IMR-90 (cell line): ENCODE results near the gene TBX3. TPM values are rescaled to one million over a fixed set of nuclear protein-coding genes. Genes with fewer than 3 reads are reported as not detected.

Experiments used
- ATAC-seq: fragments of 200-7000 bp; cut with Tn5 transposase; 2 replicates; pipeline ENCODE4 v1.9.1; 2020; ENCODE audit warnings: low read depth, mild to moderate bottlenecking, moderate library complexity
- BruUV-seq: library from RNA; stranded (reverse); fragments of 400-500 nt; replicated peaks from 2 replicates; lab custom pipeline; 2021; lab: Mats Ljungman, UMichigan
- CTCF ChIA-PET: fragments of 300-600 bp; formaldehyde crosslinking; extraction: SDS; loops from one replicate; lab custom pipeline; 2021; ENCODE audit warnings: antibody characterized with exemption; lab: Yijun Ruan, JAX
- POLR2A ChIA-PET: fragments of 300-600 bp; sonication (Branson Sonifier 250); formaldehyde crosslinking; loops from one replicate; lab custom pipeline; 2022; ENCODE audit warnings: antibody characterized with exemption; ENCODE audit not compliant: unreplicated experiment; lab: Charles Lee
- DNase-seq: peaks from one replicate; pipeline ENCODE4 v3.0.0; 2013
- H2AFZ ChIP-seq: replicated peaks from 2 replicates; pipeline ENCODE3; 2013; ENCODE audit warnings: low read length, mild to moderate bottlenecking; ENCODE audit not compliant: poor library complexity
- H2AK5ac ChIP-seq: 2 replicates; pipeline ENCODE4 v1.6.1; 2013; ENCODE audit warnings: low read depth, low read length, inconsistent platforms
- H2AK9ac ChIP-seq: replicated peaks from 2 replicates; pipeline ENCODE3; 2013; ENCODE audit warnings: mild to moderate bottlenecking, low read depth, low read length, moderate library complexity; ENCODE audit not compliant: poor library complexity
- H2BK120ac ChIP-seq: 2 replicates; pipeline ENCODE4 v1.6.1; 2013; ENCODE audit warnings: low read depth, low read length, inconsistent platforms
- H2BK15ac ChIP-seq: 3 replicates; pipeline ENCODE4 v1.6.1; 2013; ENCODE audit warnings: low read depth, low read length, inconsistent platforms
- H2BK20ac ChIP-seq: 2 replicates; pipeline ENCODE4 v1.6.1; 2013; ENCODE audit warnings: low read depth, mild to moderate bottlenecking, inconsistent platforms, low read length, moderate library complexity
- H2BK5ac ChIP-seq: 2 replicates; pipeline ENCODE4 v1.6.1; 2013; ENCODE audit warnings: mild to moderate bottlenecking, low read depth, low read length, inconsistent platforms; ENCODE audit not compliant: poor library complexity, severe bottlenecking
- H3K14ac ChIP-seq: replicated peaks from 2 replicates; pipeline ENCODE4 v1.6.1; 2013; ENCODE audit warnings: low read depth, low read length, inconsistent platforms
- H3K18ac ChIP-seq: 2 replicates; pipeline ENCODE4 v1.6.1; 2013; ENCODE audit warnings: low read depth, low read length, control low read depth
- H3K23ac ChIP-seq: 2 replicates; pipeline ENCODE4 v1.6.1; 2013; ENCODE audit warnings: low read depth, low read length, inconsistent platforms
- H3K27ac ChIP-seq: 2 replicates; pipeline ENCODE4 v1.5.1; 2013; ENCODE audit warnings: mild to moderate bottlenecking, control low read depth, low read length; ENCODE audit not compliant: insufficient read depth
- H3K27me3 ChIP-seq: 2 replicates; pipeline ENCODE4 v1.6.1; 2013; ENCODE audit warnings: low read length; ENCODE audit not compliant: control insufficient read depth, insufficient read depth
- H3K36me3 ChIP-seq: 2 replicates; pipeline ENCODE4 v1.6.1; 2013; ENCODE audit warnings: low read length, mixed read lengths; ENCODE audit not compliant: control insufficient read depth, insufficient read depth
- H3K4ac ChIP-seq: 2 replicates; pipeline ENCODE4 v1.6.1; 2013; ENCODE audit warnings: low read depth, low read length, inconsistent platforms
- H3K4me1 ChIP-seq: 2 replicates; pipeline ENCODE4 v1.6.1; 2013; ENCODE audit warnings: low read length, mixed read lengths; ENCODE audit not compliant: control insufficient read depth, insufficient read depth
- H3K4me2 ChIP-seq: 2 replicates; pipeline ENCODE4 v1.6.1; 2013; ENCODE audit warnings: low read depth, mild to moderate bottlenecking, control low read depth, low read length, moderate library complexity
- H3K4me3 ChIP-seq: 2 replicates; pipeline ENCODE4 v1.5.1; 2013; ENCODE audit warnings: low read depth, mild to moderate bottlenecking, control low read depth, low read length, moderate library complexity; ENCODE audit not compliant: insufficient read depth
- H3K56ac ChIP-seq: 2 replicates; pipeline ENCODE4 v1.6.1; 2013; ENCODE audit warnings: low read length, inconsistent platforms; ENCODE audit not compliant: insufficient read depth; ENCODE audit errors: extremely low read depth
- H3K79me1 ChIP-seq, 2 experiments: 2 replicates each; pipeline ENCODE4 v1.6.1; 2013; ENCODE audit warnings: low read length in 2 of 2, inconsistent platforms in 1 of 2, low read depth in 1 of 2
- H3K9ac ChIP-seq: 2 replicates; pipeline ENCODE4 v1.6.1; 2013; ENCODE audit warnings: low read depth, low read length, control low read depth
- H3K9me1 ChIP-seq: 2 replicates; pipeline ENCODE4 v1.6.1; 2013; ENCODE audit warnings: low read length, inconsistent platforms; ENCODE audit not compliant: insufficient read depth
- H3K9me3 ChIP-seq: 2 replicates; pipeline ENCODE4 v1.6.1; 2013; ENCODE audit warnings: low read length; ENCODE audit not compliant: control insufficient read depth, insufficient read depth
- H4K20me1 ChIP-seq: 2 replicates; pipeline ENCODE4 v1.6.1; 2013; ENCODE audit warnings: low read length, inconsistent platforms; ENCODE audit not compliant: insufficient read depth
- H4K5ac ChIP-seq: 2 replicates; pipeline ENCODE4 v1.6.1; 2013; ENCODE audit warnings: mild to moderate bottlenecking, low read depth, low read length, control low read depth
- H4K8ac ChIP-seq, 2 experiments: 2 replicates each; pipeline ENCODE4 v1.6.1; 2013; ENCODE audit warnings: low read depth in 2 of 2, low read length in 2 of 2, control low read depth in 1 of 2, inconsistent platforms in 1 of 2
- H4K91ac ChIP-seq: 2 replicates; pipeline ENCODE4 v1.6.1; 2013; ENCODE audit warnings: low read depth, low read length, inconsistent platforms; ENCODE audit not compliant: insufficient read depth
- MAFK ChIP-seq: IDR thresholded peaks from 2 replicates; pipeline ENCODE4 v1.6.1; 2012; ENCODE audit warnings: low read depth, low read length, improper control_type of control experiment
- POLR2A ChIP-seq: IDR thresholded peaks from 2 replicates; pipeline ENCODE4 v1.6.1; 2012; ENCODE audit warnings: mild to moderate bottlenecking, low read depth, low read length
- WGBS, 2 experiments: methylation state at CpG; one replicate each; pipeline versions ENCODE4 v1.1.5 to v1.1.7; 2013; ENCODE audit warnings: missing lambda C conversion rate in 2 of 2; ENCODE audit not compliant: insufficient read length in 1 of 2; ENCODE audit errors: extremely low coverage in 2 of 2; 5-methylcytosine and 5-hydroxymethylcytosine counted together
- dilution Hi-C: fragments of 300-500 bp; cut with HindIII; formaldehyde crosslinking; loops from one replicate; pipeline ENCODE4 v1.14.3; 2018; ENCODE audit warnings: low sequenced_read_pairs; ENCODE audit not compliant: unreplicated experiment
- in situ Hi-C: fragments of 300-500 bp; cut with MboI; formaldehyde crosslinking; loops from 3 replicates; pipeline ENCODE4 v1.14.3; 2019; ENCODE audit warnings: low sequenced_read_pairs, inconsistent platforms, mixed read lengths
- intact Hi-C: fragments of 100-400 bp; cut with micrococcal nuclease; formaldehyde crosslinking; loops from 2 replicates; pipeline ENCODE4 v1.10.0; 2022
- polyA plus RNA-seq, 3 experiments: library from polyadenylated mRNA; depleted of rRNA; stranded (reverse); fragments of >200 nt; gene quantifications; 2 replicates each; pipeline ENCODE4 v1.2.3, GENCODE V29; 2012; ENCODE audit warnings: low replicate concordance in 1 of 3
- total RNA-seq: library from RNA; depleted of rRNA; stranded (reverse); fragments of >200 nt; gene quantifications from 2 replicates; pipeline ENCODE4 v1.2.3, GENCODE V29; 2012

The TBX3 gene
- total and polyA plus RNA-seq, 2 of the 4 experiments (the other 2 are of a cell fraction), result 15.8 to 44.9 TPM

GRCh38 chr12:114679452-114679875, 4.5 kb downstream of the TBX3 start:
- DNase-seq, result peak; percentile 71
- CTCF ChIA-PET, result no interaction called here

More at GRCh38 chr12:114679452-114679875, 4.5 kb downstream of the TBX3 start:
- Histone ChIP-seq H3K14ac (peak overlapping the region; percentile 79), H3K4ac (peak overlapping the region; percentile 83), H4K8ac (peak overlapping the region; percentile 13 to 59), H4K5ac (peak overlapping the region; percentile 46; the same call in 1 of the 2 replicates), H3K79me1 (peaks cover 0 to 6% of the 10 kb centered on the region in 2 experiments; a peak in 1 of 4 replicates), H3K23ac (peak overlapping the region; percentile 95), H2AFZ (no peak overlapping the region), H3K9me3 (no peaks in the 10 kb centered on the region), H3K18ac (peak overlapping the region; percentile 79), H4K20me1 (peaks cover 20% of the 10 kb centered on the region), H3K27me3 (no peaks in the 10 kb centered on the region), H3K56ac (peak overlapping the region; percentile 97), H3K9me1 (no peaks in the 10 kb centered on the region), H2AK9ac (peak overlapping the region; percentile 25), H3K4me2 (peak overlapping the region; percentile 95), H3K4me1 (peaks cover 13% of the 10 kb centered on the region), H2BK120ac (peak overlapping the region; percentile 61), H2AK5ac (peak overlapping the region; percentile 47; the same call in 1 of the 2 replicates), H2BK15ac (0 out of 3 replicates have a peak overlapping the region, but pooled peaks have one; percentile 9), H3K9ac (peak overlapping the region; percentile 99), H3K4me3 (peak overlapping the region; percentile 69), H2BK20ac (peak overlapping the region; percentile 37; the same call in 1 of the 2 replicates), H3K27ac (peak overlapping the region; percentile 95), H4K91ac (peak overlapping the region; percentile 58; the same call in 1 of the 2 replicates), H2BK5ac (peak overlapping the region; percentile 89), H3K36me3 (peaks cover 49% of the 10 kb centered on the region)
- dilution Hi-C loops (no loop called here), intact Hi-C loops (loop anchor here (1.0 kb wide), 1 partner anchor 9 kb away; no protein-coding TSS in a partner anchor), in situ Hi-C loops (loop anchor here (5.0 kb wide), 2 partner anchors 277 to 1078 kb away; no protein-coding TSS in a partner anchor)
- no TSS peak for BruUV-seq
- 0% methylated on average over 4 of the region's 10 CpGs; no CpG with 5 or more reads in 1 of the 2 experiments for WGBS, 2 experiments
- POLR2A ChIA-PET, result no interaction called here
- TF ChIP-seq POLR2A (peak; percentile 68; the same call in 1 of the 2 replicates), MAFK (no peak)
- ATAC-seq, result no peak
